Measurements from ENCODE around the gene TASOR2. TPM values are rescaled to one million over a fixed set of nuclear protein-coding genes. Genes with fewer than 3 reads are reported as not detected.

Gene TASOR2
- total RNA-seq, 2 experiments from 2014 or later: 50.0 to 51.0 TPM

DNA sequence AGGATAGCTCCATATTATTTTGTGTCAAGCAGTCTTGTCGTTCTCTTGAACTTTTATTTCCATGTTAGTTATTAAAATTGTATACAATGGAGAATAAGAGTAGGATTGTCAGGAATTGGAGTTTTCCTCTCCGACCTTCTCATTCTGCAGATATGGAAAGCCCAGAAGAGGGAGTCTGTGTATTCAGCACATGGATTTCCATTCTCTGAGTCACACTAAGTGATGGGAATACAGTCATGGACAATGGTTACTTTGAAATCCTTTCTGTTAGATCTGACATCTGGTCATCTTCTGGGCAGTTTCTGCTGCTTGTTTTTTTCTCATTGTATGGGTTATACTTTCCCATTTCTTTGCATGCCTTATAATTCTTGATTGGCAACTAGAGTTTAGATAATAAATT lies 5.0 kb upstream of the TASOR2 start:
- no peak for TF ChIP-seq CTCF (IDR thresholded peaks at IDR 0.05)
- DNase-seq (no peak), ATAC-seq (ENCODE audit: poor library complexity) (no peak)
- Mint-ChIP-seq H3K4me3 (no peak overlapping the region), H3K27me3 (peaks cover 26% of the 10 kb centered on the region), H3K9me3 (peaks cover under 1% of the 10 kb centered on the region), H3K36me3 (ENCODE audit: low read depth) (peaks cover 6% of the 10 kb centered on the region), H3K27ac (no peak overlapping the region), H3K4me1 (ENCODE audit: low read depth) (peaks cover 8% of the 10 kb centered on the region)
- Histone ChIP-seq H3K36me3 (ENCODE audit: insufficient read depth, low read length) (no peaks in the 10 kb centered on the region), H3K4me3 (ENCODE audit: low read length) (no peak overlapping the region), H3K9me3 (ENCODE audit: control insufficient read depth in 1 of 2, insufficient read depth in 1 of 2, low read length in 2 of 2) (peaks cover 0 to under 1% of the 10 kb centered on the region in 2 experiments), H3K27ac (ENCODE audit: low read depth in 1 of 2, low read length in 2 of 2) (no peak overlapping the region), H3K4me1 (ENCODE audit: insufficient read depth, low read length) (peaks cover 8% of the 10 kb centered on the region), H3K27me3 (ENCODE audit: control insufficient read depth in 1 of 2, insufficient read depth in 2 of 2, low read length in 2 of 2) (peaks cover 5 to 8% of the 10 kb centered on the region in 2 experiments)
- POLR2A ChIA-PET: interaction anchor here (1.0 to 1.1 kb wide), 2 partner anchors 27 to 32 kb away, joined by 3 read pairs; no protein-coding TSS in a partner anchor
- intact Hi-C loops (cut with DNase I, micrococcal nuclease): no loop called here
- CTCF ChIA-PET: interaction anchor here (0.9 kb wide), 1 partner anchor 245 kb away, joined by 3 read pairs; no protein-coding TSS in a partner anchor

DNA sequence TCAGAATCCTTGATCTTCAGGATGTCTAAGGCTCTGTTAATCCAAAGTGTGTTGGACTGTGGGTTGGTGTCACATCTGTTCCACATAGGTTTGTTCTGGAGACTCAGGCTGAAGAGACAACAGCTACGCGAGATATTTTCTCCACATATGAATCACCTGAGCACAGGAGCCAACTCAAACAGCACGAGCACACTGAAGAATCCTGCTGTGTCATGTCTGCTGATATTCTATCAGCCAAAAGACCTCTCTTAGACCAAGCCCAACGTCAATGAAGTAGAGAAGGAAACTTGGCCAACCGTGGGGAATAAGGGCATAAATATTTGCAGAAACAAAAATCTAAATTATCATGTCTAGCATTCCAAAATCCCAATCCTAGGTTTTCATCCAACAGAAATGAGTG lies 2.7 kb upstream of the TASOR2 start:
- Histone ChIP-seq H3K4me1 (ENCODE audit: insufficient read depth, low read length) (peaks cover 8% of the 10 kb centered on the region), H3K36me3 (ENCODE audit: insufficient read depth, low read length) (no peaks in the 10 kb centered on the region), H3K9me3 (ENCODE audit: control insufficient read depth in 1 of 2, insufficient read depth in 1 of 2, low read length in 2 of 2) (no peaks in the 10 kb centered on the region), H3K27ac (ENCODE audit: low read depth in 1 of 2, low read length in 2 of 2) (no peak overlapping the region), H3K27me3 (ENCODE audit: control insufficient read depth in 1 of 2, insufficient read depth in 2 of 2, low read length in 2 of 2) (peaks cover 5 to 8% of the 10 kb centered on the region in 2 experiments), H3K4me3 (ENCODE audit: low read length) (no peak overlapping the region)
- intact Hi-C loops (cut with DNase I, micrococcal nuclease): loop anchor here in 1 of 2 experiments (2.0 kb wide), 1 partner anchor 207 kb away; the partner anchor contains the start of gene ANKRD16
- peak overlapping the region; percentile 46 for H3K27ac Mint-ChIP-seq
- ATAC-seq (ENCODE audit: poor library complexity) (no peak), DNase-seq (no peak)
- ChIA-PET CTCF (interaction anchor here (1.0 to 1.3 kb wide), 2 partner anchors 9 to 17 kb away, joined by 3 to 4 read pairs; no protein-coding TSS in a partner anchor), POLR2A (no interaction called here)
- H3K4me3 Mint-ChIP-seq: no peak overlapping the region
- peaks cover 27% of the 10 kb centered on the region for H3K4me1 Mint-ChIP-seq (ENCODE audit: low read depth)
- TF ChIP-seq CTCF (IDR thresholded peaks at IDR 0.05): no peak
- peaks cover 20% of the 10 kb centered on the region for H3K27me3 Mint-ChIP-seq
- no peaks in the 10 kb centered on the region for H3K9me3 Mint-ChIP-seq
- peaks cover 18% of the 10 kb centered on the region for H3K36me3 Mint-ChIP-seq (ENCODE audit: low read depth)

- Mint-ChIP-seq H3K9me3 (no peaks in the 10 kb centered on the region), H3K4me1 (ENCODE audit: low read depth) (peaks cover 38% of the 10 kb centered on the region), H3K36me3 (ENCODE audit: low read depth) (peaks cover 21% of the 10 kb centered on the region), H3K27ac (peak overlapping the region; percentile 46), H3K4me3 (peak overlapping the region; percentile 46), H3K27me3 (peaks cover 12% of the 10 kb centered on the region)
- DNase-seq: no peak
- Histone ChIP-seq H3K27me3 (ENCODE audit: control insufficient read depth in 1 of 2, insufficient read depth in 2 of 2, low read length in 2 of 2) (peaks cover 3 to 6% of the 10 kb centered on the region in 2 experiments), H3K4me3 (ENCODE audit: low read length) (no peak overlapping the region), H3K27ac (ENCODE audit: low read depth in 1 of 2, low read length in 2 of 2) (no peak overlapping the region), H3K9me3 (ENCODE audit: control insufficient read depth in 1 of 2, insufficient read depth in 1 of 2, low read length in 2 of 2) (no peaks in the 10 kb centered on the region), H3K4me1 (ENCODE audit: insufficient read depth, low read length) (peaks cover 16% of the 10 kb centered on the region), H3K36me3 (ENCODE audit: insufficient read depth, low read length) (no peaks in the 10 kb centered on the region)
- ATAC-seq (ENCODE audit: poor library complexity): no peak
- intact Hi-C loops (cut with DNase I, micrococcal nuclease): loop anchor here in 1 of 2 experiments (2.0 kb wide), 1 partner anchor 206 kb away; the partner anchor contains the start of gene ANKRD16
- TF ChIP-seq CTCF (IDR thresholded peaks at IDR 0.05): no peak
- POLR2A ChIA-PET: interaction anchor here (0.8 to 1.8 kb wide), 5 partner anchors 11 to 131 kb away, joined by 3 to 10 read pairs (median 5); no protein-coding TSS in a partner anchor
- CTCF ChIA-PET: no interaction called here
Observed at GRCh38 chr10:5683065-5683464, 1.6 kb upstream of the TASOR2 start.

All from CD4-positive, alpha-beta T cell (primary cell).